ENCODE measurements around the gene SYT3. TPM values are rescaled to one million over a fixed set of nuclear protein-coding genes. Genes with fewer than 3 reads are reported as not detected.

The SYT3 gene
- total RNA-seq, 1 experiment from 2014 or later = 0.18 TPM

DNA sequence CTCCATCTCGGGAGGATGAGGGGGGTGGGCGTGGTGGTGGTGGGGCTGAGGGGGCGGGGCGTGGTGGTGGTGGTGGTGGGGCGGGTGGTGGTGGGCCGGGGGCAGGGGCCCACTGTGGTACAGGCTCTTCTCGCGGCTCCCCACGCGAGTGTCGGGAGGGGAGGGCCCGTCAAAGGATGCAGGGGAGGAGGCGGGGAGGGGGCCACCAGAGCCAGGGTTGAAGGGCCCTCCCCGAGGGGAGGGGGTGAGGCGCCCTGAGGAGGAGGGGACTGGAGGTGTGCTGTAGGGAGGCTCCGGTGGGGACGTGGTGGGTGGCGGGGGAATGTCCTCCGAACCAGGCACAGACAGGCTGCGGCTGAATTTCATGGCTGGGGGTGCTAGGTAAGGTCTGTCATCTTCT lies 29.2 kb upstream of the SYT3 start:
- H3K4me2 ChIP-seq (ENCODE audit: low read length) = no peak overlapping the region
- ATAC-seq = no peak

DNA sequence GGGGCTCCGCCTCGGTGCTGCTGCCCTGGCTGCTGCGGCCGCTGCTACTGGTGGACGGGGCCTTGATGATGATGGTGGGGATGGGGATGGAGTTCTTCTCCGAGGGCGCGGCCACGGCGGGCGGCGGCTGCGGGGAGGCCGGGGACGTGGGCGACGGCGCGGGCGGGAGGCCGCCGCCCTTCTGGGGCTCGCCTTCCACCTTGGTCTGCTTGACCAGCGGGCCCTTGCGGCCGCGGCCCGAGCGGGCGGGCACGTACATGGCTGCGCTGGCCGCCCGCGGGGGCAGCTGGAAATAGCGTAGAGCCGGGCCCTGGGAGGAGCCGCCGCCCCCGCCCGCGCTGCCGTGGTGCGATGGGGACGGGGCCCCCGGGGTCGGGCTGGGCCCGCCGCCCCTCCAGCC lies 28.7 kb upstream of the SYT3 start:
- H3K9ac ChIP-seq (ENCODE audit: low read length) = no peak overlapping the region
- H4K20me1 ChIP-seq (ENCODE audit: low read length) = no peaks in the 10 kb centered on the region
- H2AFZ ChIP-seq (ENCODE audit: low read length) = no peak overlapping the region
- intact Hi-C loops (cut with micrococcal nuclease) = no loop called here
- POLR2A ChIA-PET (ENCODE audit: unreplicated experiment) = no interaction called here
- CTCF ChIA-PET = no interaction called here
- H3K4me2 ChIP-seq (ENCODE audit: low read length) = no peak overlapping the region
- ATAC-seq (no peak), DNase-seq (no peak)
- H3K4me3 ChIP-seq (ENCODE audit: low read length) = no peak overlapping the region
- no peaks in the 10 kb centered on the region for H3K36me3 ChIP-seq (ENCODE audit: low read depth, low read length)
- no peaks in the 10 kb centered on the region for H3K9me2 ChIP-seq (replicated peaks; ENCODE audit: low read length)
- no peaks in the 10 kb centered on the region for H3K79me2 ChIP-seq (ENCODE audit: low read length)
- H3K4me1 ChIP-seq (ENCODE audit: insufficient read depth, low read length) = no peaks in the 10 kb centered on the region
- H3F3A ChIP-seq (ENCODE audit: low read length, unreplicated experiment) = no peaks in the 10 kb centered on the region
- H3K9me3 ChIP-seq (ENCODE audit: low read length) = no peaks in the 10 kb centered on the region
- no peak for TF ChIP-seq EZH2 (IDR thresholded peaks at IDR 0.05; ENCODE audit: low read length, unreplicated experiment)
- TF ChIP-seq EZH2phosphoT487 (IDR thresholded peaks at IDR 0.05; ENCODE audit: borderline replicate concordance, low read length) = no peak
- TF ChIP-seq, protein P1, sequence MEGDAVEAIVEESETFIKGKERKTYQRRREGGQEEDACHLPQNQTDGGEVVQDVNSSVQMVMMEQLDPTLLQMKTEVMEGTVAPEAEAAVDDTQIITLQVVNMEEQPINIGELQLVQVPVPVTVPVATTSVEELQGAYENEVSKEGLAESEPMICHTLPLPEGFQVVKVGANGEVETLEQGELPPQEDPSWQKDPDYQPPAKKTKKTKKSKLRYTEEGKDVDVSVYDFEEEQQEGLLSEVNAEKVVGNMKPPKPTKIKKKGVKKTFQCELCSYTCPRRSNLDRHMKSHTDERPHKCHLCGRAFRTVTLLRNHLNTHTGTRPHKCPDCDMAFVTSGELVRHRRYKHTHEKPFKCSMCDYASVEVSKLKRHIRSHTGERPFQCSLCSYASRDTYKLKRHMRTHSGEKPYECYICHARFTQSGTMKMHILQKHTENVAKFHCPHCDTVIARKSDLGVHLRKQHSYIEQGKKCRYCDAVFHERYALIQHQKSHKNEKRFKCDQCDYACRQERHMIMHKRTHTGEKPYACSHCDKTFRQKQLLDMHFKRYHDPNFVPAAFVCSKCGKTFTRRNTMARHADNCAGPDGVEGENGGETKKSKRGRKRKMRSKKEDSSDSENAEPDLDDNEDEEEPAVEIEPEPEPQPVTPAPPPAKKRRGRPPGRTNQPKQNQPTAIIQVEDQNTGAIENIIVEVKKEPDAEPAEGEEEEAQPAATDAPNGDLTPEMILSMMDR (conservative IDR thresholded peaks at IDR 0.05; ENCODE audit: low read depth, low read length) = no peak
- H3K27ac ChIP-seq (ENCODE audit: low read length) = no peak overlapping the region
- no TSS peak for BruUV-seq (replicated peaks)
- peaks cover 58% of the 10 kb centered on the region for H3K27me3 ChIP-seq (ENCODE audit: low read length)

More for the DNA sequence above, 29.2 kb upstream of the SYT3 start:
- Histone ChIP-seq H3K9me3 (ENCODE audit: low read length) (no peaks in the 10 kb centered on the region), H3K27me3 (ENCODE audit: low read length) (peaks cover 59% of the 10 kb centered on the region), H4K20me1 (ENCODE audit: low read length) (no peaks in the 10 kb centered on the region), H3K27ac (ENCODE audit: low read length) (no peak overlapping the region), H3K9me2 (replicated peaks; ENCODE audit: low read length) (no peaks in the 10 kb centered on the region), H3K9ac (ENCODE audit: low read length) (no peak overlapping the region), H3K4me3 (ENCODE audit: low read length) (no peak overlapping the region), H2AFZ (ENCODE audit: low read length) (no peak overlapping the region), H3F3A (ENCODE audit: low read length, unreplicated experiment) (no peaks in the 10 kb centered on the region), H3K79me2 (ENCODE audit: low read length) (no peaks in the 10 kb centered on the region), H3K36me3 (ENCODE audit: low read depth, low read length) (no peaks in the 10 kb centered on the region), H3K4me1 (ENCODE audit: insufficient read depth, low read length) (no peaks in the 10 kb centered on the region)
- POLR2A ChIA-PET (ENCODE audit: unreplicated experiment) = no interaction called here
- TF ChIP-seq EZH2 (IDR thresholded peaks at IDR 0.05; ENCODE audit: low read length, unreplicated experiment) (no peak), EZH2phosphoT487 (IDR thresholded peaks at IDR 0.05; ENCODE audit: borderline replicate concordance, low read length) (no peak)
- TF ChIP-seq, protein P1 (conservative IDR thresholded peaks at IDR 0.05; ENCODE audit: low read depth, low read length) = no peak
- BruUV-seq (replicated peaks) = no TSS peak
- intact Hi-C loops (cut with micrococcal nuclease) = loop anchor here (1.0 kb wide), 1 partner anchor 114 kb away; no protein-coding TSS in a partner anchor
- no peak for DNase-seq
- CTCF ChIA-PET = interaction anchor here (0.6 to 1.2 kb wide), 2 partner anchors 30 to 35 kb away, joined by 3 read pairs; no protein-coding TSS in a partner anchor

DNA sequence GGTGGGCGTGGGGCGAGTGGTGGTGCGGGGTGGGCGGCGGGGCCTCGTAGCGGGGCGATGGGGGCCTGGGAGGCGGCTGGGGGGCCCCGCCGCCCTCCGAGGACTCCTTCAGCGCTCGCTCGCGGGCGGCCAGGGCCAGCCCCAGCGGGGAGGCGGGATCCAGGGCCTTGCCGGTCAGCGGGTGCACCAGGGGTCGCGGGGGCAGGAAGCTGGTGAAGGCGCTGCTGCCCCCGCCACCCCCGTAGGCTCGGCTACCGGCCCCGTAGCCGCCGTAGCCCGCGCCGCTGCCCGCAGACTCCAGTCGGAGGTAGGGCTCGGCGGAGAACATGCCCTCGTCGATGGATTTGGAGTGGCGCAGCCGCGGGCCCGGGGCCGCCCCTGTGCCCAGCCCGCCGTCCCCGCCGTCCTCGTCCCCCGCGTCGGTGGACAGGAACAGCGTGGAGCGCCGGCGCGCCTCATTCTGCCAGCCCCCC lies 28.1 kb upstream of the SYT3 start:
- Histone ChIP-seq H3K4me2 (ENCODE audit: low read length) (no peak overlapping the region), H3K9me3 (ENCODE audit: low read length) (no peaks in the 10 kb centered on the region), H3K36me3 (ENCODE audit: low read depth, low read length) (no peaks in the 10 kb centered on the region), H3K79me2 (ENCODE audit: low read length) (no peaks in the 10 kb centered on the region), H3K4me3 (ENCODE audit: low read length) (no peak overlapping the region), H3K4me1 (ENCODE audit: insufficient read depth, low read length) (no peaks in the 10 kb centered on the region), H3F3A (ENCODE audit: low read length, unreplicated experiment) (no peaks in the 10 kb centered on the region), H3K9me2 (replicated peaks; ENCODE audit: low read length) (no peaks in the 10 kb centered on the region), H3K27ac (ENCODE audit: low read length) (no peak overlapping the region), H4K20me1 (ENCODE audit: low read length) (no peaks in the 10 kb centered on the region), H3K9ac (ENCODE audit: low read length) (no peak overlapping the region), H2AFZ (ENCODE audit: low read length) (no peak overlapping the region), H3K27me3 (ENCODE audit: low read length) (peaks cover 52% of the 10 kb centered on the region)
- CTCF ChIA-PET = no interaction called here
- ATAC-seq (no peak), DNase-seq (no peak)
- TF ChIP-seq, protein P1 (conservative IDR thresholded peaks at IDR 0.05; ENCODE audit: low read depth, low read length) = no peak
- TF ChIP-seq EZH2 (IDR thresholded peaks at IDR 0.05; ENCODE audit: low read length, unreplicated experiment) = peak; percentile 87
- TF ChIP-seq EZH2phosphoT487 (IDR thresholded peaks at IDR 0.05; ENCODE audit: borderline replicate concordance, low read length) = peak; percentile 40; the same call in 1 of the 2 replicates
- BruUV-seq (replicated peaks) = no TSS peak
- intact Hi-C loops (cut with micrococcal nuclease) = no loop called here
- POLR2A ChIA-PET (ENCODE audit: unreplicated experiment) = no interaction called here
